C4-2B (cell line): Measurements from ENCODE around the gene ARHGAP8.

Source experiments
- ZFX ChIP-seq: fragments of 450-650 bp; IDR thresholded peaks from 2 replicates; pipeline ENCODE4 v1.6.1; 2017
- TF ChIP-seq, protein P1 (sequence below): fragments of 450-650 bp; conservative IDR thresholded peaks from 2 replicates; pipeline ENCODE4 v1.5.1; 2017; ENCODE audit warnings: mild to moderate bottlenecking

DNA sequence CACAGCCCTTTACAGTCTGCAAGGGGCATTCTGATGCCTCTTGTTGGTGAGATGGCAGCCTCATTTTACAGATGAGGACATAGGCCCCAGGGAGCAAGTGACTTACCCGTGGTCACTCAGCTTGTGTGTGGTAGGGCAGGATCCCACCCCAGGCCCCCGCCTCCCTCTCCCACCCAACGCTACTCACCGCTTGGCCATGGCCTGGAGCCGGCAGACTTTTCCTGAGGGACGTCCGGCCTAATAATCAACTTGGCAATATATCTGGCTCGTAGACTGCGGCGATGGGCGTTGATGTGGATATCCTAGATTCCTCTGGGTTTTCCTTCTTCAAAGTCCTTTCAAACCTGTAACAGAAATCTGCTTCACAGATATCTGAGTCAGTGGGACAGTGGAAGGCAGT, 57.1 kb downstream of the ARHGAP8 start:
- TF ChIP-seq, protein P1, sequence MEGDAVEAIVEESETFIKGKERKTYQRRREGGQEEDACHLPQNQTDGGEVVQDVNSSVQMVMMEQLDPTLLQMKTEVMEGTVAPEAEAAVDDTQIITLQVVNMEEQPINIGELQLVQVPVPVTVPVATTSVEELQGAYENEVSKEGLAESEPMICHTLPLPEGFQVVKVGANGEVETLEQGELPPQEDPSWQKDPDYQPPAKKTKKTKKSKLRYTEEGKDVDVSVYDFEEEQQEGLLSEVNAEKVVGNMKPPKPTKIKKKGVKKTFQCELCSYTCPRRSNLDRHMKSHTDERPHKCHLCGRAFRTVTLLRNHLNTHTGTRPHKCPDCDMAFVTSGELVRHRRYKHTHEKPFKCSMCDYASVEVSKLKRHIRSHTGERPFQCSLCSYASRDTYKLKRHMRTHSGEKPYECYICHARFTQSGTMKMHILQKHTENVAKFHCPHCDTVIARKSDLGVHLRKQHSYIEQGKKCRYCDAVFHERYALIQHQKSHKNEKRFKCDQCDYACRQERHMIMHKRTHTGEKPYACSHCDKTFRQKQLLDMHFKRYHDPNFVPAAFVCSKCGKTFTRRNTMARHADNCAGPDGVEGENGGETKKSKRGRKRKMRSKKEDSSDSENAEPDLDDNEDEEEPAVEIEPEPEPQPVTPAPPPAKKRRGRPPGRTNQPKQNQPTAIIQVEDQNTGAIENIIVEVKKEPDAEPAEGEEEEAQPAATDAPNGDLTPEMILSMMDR = no peak
- TF ChIP-seq ZFX = no peak
